ENCODE measurements around the gene RAPGEF6.

RAPGEF6 gene

DNA sequence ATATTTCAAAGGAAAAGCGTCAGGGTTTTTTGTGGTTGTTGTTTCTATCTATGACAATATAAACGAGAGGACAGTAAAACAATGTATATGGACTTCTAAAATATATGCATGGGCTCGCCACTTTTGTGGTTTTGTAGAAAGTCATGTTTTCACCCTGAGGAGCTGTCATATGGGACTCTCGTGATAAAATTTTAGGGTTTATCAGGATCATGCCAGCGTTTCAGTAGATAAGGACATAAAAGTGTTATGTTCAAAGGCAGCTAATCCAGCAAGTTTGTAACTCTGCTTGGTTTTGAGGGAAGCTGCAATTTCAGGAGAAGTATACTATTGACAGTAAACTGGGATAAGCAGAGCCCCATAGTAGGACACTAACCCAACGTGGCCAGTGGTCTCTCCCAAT lies 250.9 kb downstream of the RAPGEF6 start:
- ATAC-seq = no peak

GRCh38 chr5:131382407-131383395 lies 252.3 kb downstream of the RAPGEF6 start:
- peak; percentile 94 for ATAC-seq
- TF ChIP-seq ZFP3 (CRISPR knock-in tag; IDR thresholded peaks at IDR 0.05) (no peak), CREB5 (CRISPR knock-in tag; IDR thresholded peaks at IDR 0.05; ENCODE audit: low read depth) (no peak)
- TF ChIP-seq, protein P1, sequence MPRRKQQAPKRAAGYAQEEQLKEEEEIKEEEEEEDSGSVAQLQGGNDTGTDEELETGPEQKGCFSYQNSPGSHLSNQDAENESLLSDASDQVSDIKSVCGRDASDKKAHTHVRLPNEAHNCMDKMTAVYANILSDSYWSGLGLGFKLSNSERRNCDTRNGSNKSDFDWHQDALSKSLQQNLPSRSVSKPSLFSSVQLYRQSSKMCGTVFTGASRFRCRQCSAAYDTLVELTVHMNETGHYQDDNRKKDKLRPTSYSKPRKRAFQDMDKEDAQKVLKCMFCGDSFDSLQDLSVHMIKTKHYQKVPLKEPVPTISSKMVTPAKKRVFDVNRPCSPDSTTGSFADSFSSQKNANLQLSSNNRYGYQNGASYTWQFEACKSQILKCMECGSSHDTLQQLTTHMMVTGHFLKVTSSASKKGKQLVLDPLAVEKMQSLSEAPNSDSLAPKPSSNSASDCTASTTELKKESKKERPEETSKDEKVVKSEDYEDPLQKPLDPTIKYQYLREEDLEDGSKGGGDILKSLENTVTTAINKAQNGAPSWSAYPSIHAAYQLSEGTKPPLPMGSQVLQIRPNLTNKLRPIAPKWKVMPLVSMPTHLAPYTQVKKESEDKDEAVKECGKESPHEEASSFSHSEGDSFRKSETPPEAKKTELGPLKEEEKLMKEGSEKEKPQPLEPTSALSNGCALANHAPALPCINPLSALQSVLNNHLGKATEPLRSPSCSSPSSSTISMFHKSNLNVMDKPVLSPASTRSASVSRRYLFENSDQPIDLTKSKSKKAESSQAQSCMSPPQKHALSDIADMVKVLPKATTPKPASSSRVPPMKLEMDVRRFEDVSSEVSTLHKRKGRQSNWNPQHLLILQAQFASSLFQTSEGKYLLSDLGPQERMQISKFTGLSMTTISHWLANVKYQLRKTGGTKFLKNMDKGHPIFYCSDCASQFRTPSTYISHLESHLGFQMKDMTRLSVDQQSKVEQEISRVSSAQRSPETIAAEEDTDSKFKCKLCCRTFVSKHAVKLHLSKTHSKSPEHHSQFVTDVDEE (CRISPR knock-in tag; IDR thresholded peaks at IDR 0.05) = 0 out of 2 replicates have a peak, but pooled peaks have one; percentile 59

More for the DNA sequence above, 250.9 kb downstream of the RAPGEF6 start:
- TF ChIP-seq CREB5 (CRISPR knock-in tag; IDR thresholded peaks at IDR 0.05; ENCODE audit: low read depth) (no peak), PPARA (CRISPR knock-in tag; IDR thresholded peaks at IDR 0.05; ENCODE audit: borderline replicate concordance) (no peak), POU6F1 (CRISPR knock-in tag; IDR thresholded peaks at IDR 0.05; ENCODE audit: borderline replicate concordance, low read depth) (no peak), ARNTL (CRISPR knock-in tag; IDR thresholded peaks at IDR 0.05; ENCODE audit: borderline replicate concordance, low read depth) (no peak), SNAI2 (CRISPR knock-in tag; IDR thresholded peaks at IDR 0.05) (no peak), ZNF8 (CRISPR knock-in tag; IDR thresholded peaks at IDR 0.05) (no peak), ISL1 (CRISPR knock-in tag; IDR thresholded peaks at IDR 0.05) (no peak), GLIS3 (CRISPR knock-in tag; IDR thresholded peaks at IDR 0.05) (no peak), OSR1 (CRISPR knock-in tag; IDR thresholded peaks at IDR 0.05) (no peak), PATZ1 (CRISPR knock-in tag; IDR thresholded peaks at IDR 0.05; ENCODE audit: borderline replicate concordance) (no peak), RARB (CRISPR knock-in tag; IDR thresholded peaks at IDR 0.05) (no peak), ZFP30 (CRISPR knock-in tag; IDR thresholded peaks at IDR 0.05) (no peak), ZNF565 (CRISPR knock-in tag; conservative IDR thresholded peaks at IDR 0.05; ENCODE audit: low read depth) (no peak), BACH2 (CRISPR knock-in tag; IDR thresholded peaks at IDR 0.05; ENCODE audit: borderline replicate concordance) (no peak), TOX (CRISPR knock-in tag; IDR thresholded peaks at IDR 0.05; ENCODE audit: borderline replicate concordance) (no peak), CSDC2 (CRISPR knock-in tag; IDR thresholded peaks at IDR 0.05) (no peak), ZNF70 (CRISPR knock-in tag; IDR thresholded peaks at IDR 0.05) (no peak), CSRNP3 (CRISPR knock-in tag; IDR thresholded peaks at IDR 0.05) (no peak)
- TF ChIP-seq, protein P1 (CRISPR knock-in tag; IDR thresholded peaks at IDR 0.05) = no peak
